SK-N-SH treated with all-trans-retinoic acid at 6 μM for 48 hours (cell line): Measurements from ENCODE around the gene PLEKHG5.

Experiments
- ARNTL ChIP-seq: fragments of 450-650 bp; formaldehyde crosslinking; IDR thresholded peaks from 2 replicates; pipeline ENCODE4 v1.5.0; 2020; ENCODE audit warnings: low read depth, mild to moderate bottlenecking, moderate library complexity, borderline replicate concordance
- CREB5 ChIP-seq: fragments of 250-450 bp; sonication (Bioruptor Pico); IDR thresholded peaks from 2 replicates; pipeline ENCODE4 v1.5.1; 2020; ENCODE audit warnings: low read depth, mild to moderate bottlenecking, moderate library complexity
- CSRNP3 ChIP-seq: fragments of 250-450 bp; sonication (Bioruptor Pico); IDR thresholded peaks from 2 replicates; pipeline ENCODE4 v1.5.1; 2021; ENCODE audit warnings: mild to moderate bottlenecking, moderate library complexity
- GLIS3 ChIP-seq: fragments of 250-450 bp; sonication (Bioruptor Pico); IDR thresholded peaks from 2 replicates; pipeline ENCODE4 v1.5.0; 2020; ENCODE audit warnings: mild to moderate bottlenecking, moderate library complexity
- PATZ1 ChIP-seq: fragments of 250-450 bp; sonication (Bioruptor Pico); IDR thresholded peaks from 2 replicates; pipeline ENCODE4 v1.8.0; 2020; ENCODE audit warnings: mild to moderate bottlenecking, moderate library complexity, borderline replicate concordance
- RARB ChIP-seq: fragments of 250-450 bp; sonication (Bioruptor Pico); IDR thresholded peaks from 2 replicates; pipeline ENCODE4 v1.8.0; 2021; ENCODE audit warnings: mild to moderate bottlenecking, moderate library complexity
- TCF4 ChIP-seq: fragments of 250-450 bp; sonication (Bioruptor Pico); IDR thresholded peaks from 2 replicates; pipeline ENCODE4 v1.8.0; 2021; ENCODE audit warnings: mild to moderate bottlenecking, moderate library complexity, borderline replicate concordance
- ZFP3 ChIP-seq: fragments of 250-450 bp; sonication (Bioruptor Pico); IDR thresholded peaks from 2 replicates; pipeline ENCODE4 v1.5.0; 2020; ENCODE audit warnings: mild to moderate bottlenecking, moderate library complexity
- ZNF70 ChIP-seq: fragments of 450-650 bp; formaldehyde crosslinking; IDR thresholded peaks from 2 replicates; pipeline ENCODE4 v1.5.0; 2020; ENCODE audit warnings: mild to moderate bottlenecking, moderate library complexity

GRCh38 chr1:6491480-6491962 is at the start of gene PLEKHG5:
- TF ChIP-seq ARNTL (CRISPR knock-in tag) (no peak), ZNF70 (CRISPR knock-in tag) (no peak), ZFP3 (CRISPR knock-in tag) (no peak), CREB5 (no peak), PATZ1 (CRISPR knock-in tag) (no peak), GLIS3 (CRISPR knock-in tag) (no peak), RARB (no peak), CSRNP3 (CRISPR knock-in tag) (no peak), TCF4 (no peak)
